Endothelial cell of umbilical vein (primary cell): ENCODE data around the gene GGTLC2. TPM values are rescaled to one million over a fixed set of nuclear protein-coding genes. Genes with fewer than 3 reads are reported as not detected.

Source experiments
- BruUV-seq: library from RNA; stranded (reverse); fragments of 400-500 nt; replicated peaks from 2 replicates; lab custom pipeline; 2021; lab: Mats Ljungman, UMichigan
- CTCF ChIA-PET: fragments of 300-600, 350-600 bp; sonication (Branson Sonifier 250); formaldehyde crosslinking; loops from one replicate; lab custom pipeline; 2021; ENCODE audit warnings: antibody characterized with exemption, inconsistent platforms; lab: Charles Lee
- POLR2A ChIA-PET: fragments of 300-600, 350-600 bp; sonication (Branson Sonifier 250); formaldehyde crosslinking; loops from one replicate; lab custom pipeline; 2021; ENCODE audit warnings: antibody characterized with exemption, inconsistent platforms; lab: Charles Lee
- DNase-seq: peaks from one replicate; pipeline ENCODE4 v3.0.0-alpha.2; 2011; ENCODE audit warnings: low read depth, low spot score
- FAIRE-seq: peaks from 2 replicates; lab custom pipeline; 2011; peaks lifted over from hg19 to GRCh38; lab: Jason Lieb, UNC
- H2AFZ ChIP-seq: 2 replicates; pipeline ENCODE4 v1.6.0; 2012; ENCODE audit warnings: low read depth, low read length, control low read depth, inconsistent platforms
- H3K27ac ChIP-seq: 2 replicates; pipeline ENCODE4 v1.5.1; 2011; ENCODE audit warnings: low read depth, mild to moderate bottlenecking, control low read depth, low read length, moderate library complexity; ENCODE audit not compliant: insufficient read depth
- H3K27me3 ChIP-seq, 2 experiments: 2 replicates each; pipeline versions ENCODE4 v1.6.0 to v1.6.1; 2011; ENCODE audit warnings: low read length in 2 of 2, mixed read lengths in 1 of 2; ENCODE audit not compliant: control insufficient read depth in 2 of 2, insufficient read depth in 2 of 2
- H3K36me3 ChIP-seq, 2 experiments: 2 replicates in 1 of 2; 3 replicates in 1 of 2; pipeline ENCODE4 v1.5.1; 2011; ENCODE audit warnings: low read length in 2 of 2, mild to moderate bottlenecking in 1 of 2, moderate library complexity in 1 of 2; ENCODE audit not compliant: control insufficient read depth in 2 of 2, insufficient read depth in 2 of 2; ENCODE audit errors: extremely low read depth in 1 of 2
- H3K4me1 ChIP-seq: 3 replicates; pipeline ENCODE4 v1.5.1; 2011; ENCODE audit warnings: mild to moderate bottlenecking, low read length; ENCODE audit not compliant: control insufficient read depth, insufficient read depth; ENCODE audit errors: extremely low read depth
- H3K4me2 ChIP-seq: 2 replicates; pipeline ENCODE4 v1.6.1; 2011; ENCODE audit warnings: low read length, control low read depth, mixed read lengths; ENCODE audit not compliant: insufficient read depth
- H3K4me3 ChIP-seq, 3 experiments: fragments of 200-600 bp in 1 of 3; sonication (generic), shearing (Covaris generic) in 1 of 3; replicated peaks in 1 of 3; 2 replicates each; pipeline ENCODE4 v1.5.1; 2011 to 2016; ENCODE audit warnings: control low read depth in 3 of 3, low read length in 3 of 3, mild to moderate bottlenecking in 2 of 3, inconsistent platforms in 1 of 3, low read depth in 1 of 3, moderate library complexity in 1 of 3; ENCODE audit not compliant: insufficient read depth in 1 of 3
- H3K79me2 ChIP-seq: 2 replicates; pipeline ENCODE4 v1.6.0; 2012; ENCODE audit warnings: low read length, inconsistent platforms; ENCODE audit not compliant: control insufficient read depth, insufficient read depth
- H3K9ac ChIP-seq: replicated peaks from 2 replicates; pipeline ENCODE3; 2011; ENCODE audit warnings: low read length, control low read depth; ENCODE audit not compliant: insufficient read depth; ENCODE audit errors: extremely low read depth
- H3K9me1 ChIP-seq: replicated peaks from 3 replicates; pipeline ENCODE4 v1.6.0; 2011; ENCODE audit warnings: mild to moderate bottlenecking, low read length; ENCODE audit not compliant: control insufficient read depth, insufficient read depth; ENCODE audit errors: extremely low read depth
- H3K9me3 ChIP-seq: replicated peaks from 2 replicates; pipeline ENCODE4 v1.5.1; 2012; ENCODE audit warnings: low read length, inconsistent platforms; ENCODE audit not compliant: control insufficient read depth, insufficient read depth
- H4K20me1 ChIP-seq: replicated peaks from 2 replicates; pipeline ENCODE3; 2011; ENCODE audit warnings: mild to moderate bottlenecking, low read length; ENCODE audit not compliant: control insufficient read depth, insufficient read depth; ENCODE audit errors: extremely low read depth
- CTCF ChIP-seq, 2 donors: IDR thresholded peaks; 1 replicate in 1 of 2; 2 replicates in 1 of 2; pipeline ENCODE4 v1.5.1; 2011; ENCODE audit warnings: low read length in 2 of 2, mild to moderate bottlenecking in 2 of 2, moderate library complexity in 2 of 2, control low read depth in 1 of 2, inconsistent platforms in 1 of 2, low read depth in 1 of 2; ENCODE audit not compliant: insufficient read depth in 1 of 2; ENCODE audit errors: extremely low read depth in 1 of 2
- EZH2 ChIP-seq: IDR thresholded peaks from 2 replicates; pipeline ENCODE4 v1.6.1; 2012; ENCODE audit warnings: borderline replicate concordance, low read depth, mild to moderate bottlenecking, moderate library complexity, low read length, inconsistent platforms; ENCODE audit not compliant: severe bottlenecking
- FOS ChIP-seq: IDR thresholded peaks from 2 replicates; pipeline ENCODE4 v1.6.1; 2011; ENCODE audit warnings: mild to moderate bottlenecking, low read length, moderate library complexity, borderline replicate concordance; ENCODE audit not compliant: insufficient read depth
- GATA2 ChIP-seq: IDR thresholded peaks from 2 replicates; pipeline ENCODE4 v1.7.0; 2011; ENCODE audit warnings: low read depth, mild to moderate bottlenecking, moderate library complexity, mixed read lengths, low read length; ENCODE audit not compliant: insufficient read length, insufficient read depth
- JUN ChIP-seq: IDR thresholded peaks from 2 replicates; pipeline ENCODE4 v1.6.1; 2011; ENCODE audit warnings: borderline replicate concordance, low read depth; ENCODE audit not compliant: insufficient read length, insufficient read depth
- MAX ChIP-seq: IDR thresholded peaks from 2 replicates; pipeline ENCODE4 v1.6.1; 2011; ENCODE audit not compliant: insufficient read depth, insufficient read length
- MYC ChIP-seq: IDR thresholded peaks from one replicate; pipeline ENCODE4 v1.6.1; 2011; ENCODE audit warnings: mild to moderate bottlenecking, low read depth, low read length
- POLR2A ChIP-seq: IDR thresholded peaks from 2 replicates; pipeline ENCODE4 v1.6.1; 2012; ENCODE audit warnings: low read depth, mild to moderate bottlenecking, control low read depth, low read length
- POLR2AphosphoS5 ChIP-seq: IDR thresholded peaks from 2 replicates; pipeline ENCODE4 v1.6.1; 2012; ENCODE audit warnings: low read depth, mild to moderate bottlenecking, control low read depth, low read length, moderate library complexity; ENCODE audit not compliant: insufficient read depth
- dilution Hi-C: fragments of 300-500 bp; cut with MboI; formaldehyde crosslinking; loops from one replicate; pipeline ENCODE4 v1.15.0; 2019; ENCODE audit warnings: low sequenced_read_pairs; ENCODE audit not compliant: extremely low pct_ligation_motif_present
- intact Hi-C: fragments of 100-400 bp; cut with micrococcal nuclease; formaldehyde crosslinking; loops from one replicate; pipeline ENCODE4 v1.10.0; 2022
- polyA plus RNA-seq, 4 experiments: library from polyadenylated mRNA; depleted of rRNA in 3 of 4; stranded (reverse) in 3 of 4; unstranded in 1 of 4; fragments of >200 nt; gene quantifications; 2 replicates each; pipeline versions ENCODE4 v1.2.1 to v1.2.3, GENCODE V29; 2011 to 2012; ENCODE audit warnings: missing spikeins in 1 of 4
- total RNA-seq: library from RNA; stranded (reverse); gene quantifications from 2 replicates; pipeline ENCODE4 v1.2.3, GENCODE V29; 2021

Gene GGTLC2
- total and polyA plus RNA-seq, 2 donors (not counting 3 experiments of a cell fraction or from before 2014, with no cell fraction given) = not detected

- no TSS peak for BruUV-seq
- dilution Hi-C loops (no loop called here), intact Hi-C loops (loop anchor here (10.0 kb wide), 1 partner anchor 96 kb away; no protein-coding TSS in a partner anchor)
- Histone ChIP-seq H3K9me3 (no peaks in the 10 kb centered on the region), H3K9me1 (no peaks in the 10 kb centered on the region), H3K4me3 (no peak overlapping the region), H2AFZ (no peak overlapping the region), H3K4me1 (no peaks in the 10 kb centered on the region), H3K9ac (no peak overlapping the region), H3K36me3 (no peaks in the 10 kb centered on the region), H3K27me3 (no peaks in the 10 kb centered on the region), H3K27ac (no peak overlapping the region), H4K20me1 (no peaks in the 10 kb centered on the region), H3K4me2 (no peak overlapping the region), H3K79me2 (no peaks in the 10 kb centered on the region)
- CTCF ChIA-PET = interaction anchor here (1.2 kb wide), 1 partner anchor 15 kb away, joined by 3 read pairs; no protein-coding TSS in a partner anchor
- DNase-seq (no peak), FAIRE-seq (no peak)
- POLR2A ChIA-PET = no interaction called here
- TF ChIP-seq CTCF (IDR thresholded peaks at IDR 0.05; ENCODE audit: extremely low read depth in 1 of 2, insufficient read depth in 1 of 2, low read depth in 1 of 2, low read length in 2 of 2) (no peak), MAX (no peak), EZH2 (no peak), MYC (no peak), POLR2A (no peak), GATA2 (no peak), JUN (no peak), POLR2AphosphoS5 (no peak), FOS (no peak)
These were observed 36.9 kb downstream of the GGTLC2 start for GRCh38 chr22:22681221-22681739.
